Kidney tubule cell (primary cell): ENCODE results near the gene SLC9C2.

Experiments
- DNase-seq: peaks from one replicate; pipeline ENCODE4 v3.0.0-alpha.2; 2018; ENCODE audit warnings: low spot score

Gene SLC9C2

DNA sequence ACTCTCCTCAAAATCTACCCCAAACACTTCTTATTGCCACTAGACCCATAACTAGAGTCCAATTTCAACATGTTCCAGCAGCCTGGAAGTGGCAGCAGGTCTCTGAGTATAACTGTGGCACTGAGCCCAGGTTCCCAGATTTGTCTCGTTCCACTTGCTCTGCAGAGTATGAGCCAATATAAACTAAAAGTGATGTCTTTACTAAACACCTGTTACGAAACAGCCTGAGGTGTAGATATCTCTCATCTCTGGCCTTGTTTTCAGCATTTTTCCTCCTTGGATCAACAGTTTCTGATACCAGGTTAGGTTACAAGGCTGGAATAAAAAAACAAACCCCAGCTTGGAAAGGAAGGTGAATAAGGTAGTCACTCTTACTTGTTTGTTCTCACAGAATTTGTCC, 150.9 kb downstream of the SLC9C2 start:
- DNase-seq, result no peak
